IPS-18c (cell line): ENCODE measurements around the gene PODXL2.
"Not testable (repeated sequence)": the region's sequence is repeated elsewhere in the genome, so short reads cannot be mapped to it uniquely, and the experiment has no call there.

ENCODE experiments used
- H3K4me3 ChIP-seq: 2 replicates; pipeline ENCODE4 v1.7.0; 2013; ENCODE audit warnings: low read depth, mild to moderate bottlenecking, low read length, moderate library complexity; ENCODE audit not compliant: insufficient read depth
- H3K9me3 ChIP-seq: one replicate; pipeline ENCODE4 v1.6.1; 2013; ENCODE audit warnings: mild to moderate bottlenecking, low read length, moderate library complexity; ENCODE audit not compliant: control insufficient read depth, insufficient read depth

PODXL2 gene

GRCh38 chr3:127600749-127601456 is 28.1 kb upstream of the PODXL2 start:
- Histone ChIP-seq H3K9me3 (no peaks in the 10 kb centered on the region), H3K4me3 (no peak overlapping the region)

GRCh38 chr3:127604035-127604434 is 24.9 kb upstream of the PODXL2 start:
- Histone ChIP-seq H3K9me3 (no peaks in the 10 kb centered on the region), H3K4me3 (no peak overlapping the region)

- Histone ChIP-seq H3K4me3 (no peak overlapping the region), H3K9me3 (no peaks in the 10 kb centered on the region)
Observed at GRCh38 chr3:127604546-127605165, 24.3 kb upstream of the PODXL2 start.

GRCh38 chr3:127605547-127605946 is 23.4 kb upstream of the PODXL2 start:
- not testable (repeated sequence) for H3K9me3 ChIP-seq, H3K4me3 ChIP-seq

- no peak overlapping the region for H3K4me3 ChIP-seq
Observed at GRCh38 chr3:127606086-127606805, 22.7 kb upstream of the PODXL2 start.

GRCh38 chr3:127606981-127607595 is 21.9 kb upstream of the PODXL2 start:
- Histone ChIP-seq H3K4me3 (no peak overlapping the region), H3K9me3 (no peaks in the 10 kb centered on the region)

More at GRCh38 chr3:127606086-127606805, 22.7 kb upstream of the PODXL2 start:
- no peaks in the 10 kb centered on the region for H3K9me3 ChIP-seq

GRCh38 chr3:127607675-127608361 is 21.2 kb upstream of the PODXL2 start:
- Histone ChIP-seq H3K9me3 (no peaks in the 10 kb centered on the region), H3K4me3 (no peak overlapping the region)

- Histone ChIP-seq H3K9me3 (no peaks in the 10 kb centered on the region), H3K4me3 (no peak overlapping the region)
Observed at GRCh38 chr3:127608362-127608718, 20.6 kb upstream of the PODXL2 start.

GRCh38 chr3:127610105-127610504 is 18.9 kb upstream of the PODXL2 start:
- Histone ChIP-seq H3K9me3 (no peaks in the 10 kb centered on the region), H3K4me3 (no peak overlapping the region)

GRCh38 chr3:127611251-127611650 is 17.7 kb upstream of the PODXL2 start:
- Histone ChIP-seq H3K4me3 (no peak overlapping the region), H3K9me3 (no peaks in the 10 kb centered on the region)

GRCh38 chr3:127612966-127613365 is 16.0 kb upstream of the PODXL2 start:
- no peak overlapping the region for H3K4me3 ChIP-seq
- no peaks in the 10 kb centered on the region for H3K9me3 ChIP-seq

- Histone ChIP-seq H3K9me3 (no peaks in the 10 kb centered on the region), H3K4me3 (no peak overlapping the region)
Observed at GRCh38 chr3:127613406-127613805, 15.6 kb upstream of the PODXL2 start.

GRCh38 chr3:127614928-127615589 is 13.9 kb upstream of the PODXL2 start:
- H3K9me3 ChIP-seq: no peaks in the 10 kb centered on the region
- H3K4me3 ChIP-seq: no peak overlapping the region

- Histone ChIP-seq H3K4me3 (no peak overlapping the region), H3K9me3 (no peaks in the 10 kb centered on the region)
Observed at GRCh38 chr3:127615631-127616305, 13.2 kb upstream of the PODXL2 start.

- Histone ChIP-seq H3K4me3 (no peak overlapping the region), H3K9me3 (no peaks in the 10 kb centered on the region)
Observed at GRCh38 chr3:127616836-127617605, 12.0 kb upstream of the PODXL2 start.

GRCh38 chr3:127618891-127619290 is 10.1 kb upstream of the PODXL2 start:
- no peak overlapping the region for H3K4me3 ChIP-seq
- H3K9me3 ChIP-seq: no peaks in the 10 kb centered on the region
